Gastroesophageal sphincter (tissue), 3 donors: ENCODE results near the gene ANO9.

ENCODE experiments used
- CTCF ChIP-seq, 4 experiments: fragments of 200-600 bp in 2 of 4; fragments of 450-650 bp in 2 of 4; sonication (generic) in 1 of 4; IDR thresholded peaks; one replicate each; pipeline ENCODE4 v1.5.1; 2017 to 2019; ENCODE audit warnings: antibody characterized with exemption in 4 of 4, mild to moderate bottlenecking in 2 of 4, moderate library complexity in 2 of 4
- EP300 ChIP-seq: sonication (generic); formaldehyde crosslinking; IDR thresholded peaks from one replicate; pipeline ENCODE4 v1.6.1; 2017; ENCODE audit warnings: antibody characterized with exemption, mild to moderate bottlenecking
- POLR2A ChIP-seq, 2 donors: fragments of 450-650 bp; IDR thresholded peaks; one replicate each; pipeline ENCODE4 v1.6.1; 2017; ENCODE audit warnings: antibody characterized with exemption in 2 of 2, mild to moderate bottlenecking in 2 of 2, moderate library complexity in 1 of 2

GRCh38 chr11:434496-434895 lies 7.3 kb downstream of the ANO9 start:
- TF ChIP-seq CTCF (IDR thresholded peaks at IDR 0.05) (no peak), EP300 (no peak), POLR2A (IDR thresholded peaks at IDR 0.05) (no peak)
